ENCODE results near the gene CA5A.
"Not testable (repeated sequence)": the region's sequence is repeated elsewhere in the genome, so short reads cannot be mapped to it uniquely, and the experiment has no call there.

The CA5A gene

DNA sequence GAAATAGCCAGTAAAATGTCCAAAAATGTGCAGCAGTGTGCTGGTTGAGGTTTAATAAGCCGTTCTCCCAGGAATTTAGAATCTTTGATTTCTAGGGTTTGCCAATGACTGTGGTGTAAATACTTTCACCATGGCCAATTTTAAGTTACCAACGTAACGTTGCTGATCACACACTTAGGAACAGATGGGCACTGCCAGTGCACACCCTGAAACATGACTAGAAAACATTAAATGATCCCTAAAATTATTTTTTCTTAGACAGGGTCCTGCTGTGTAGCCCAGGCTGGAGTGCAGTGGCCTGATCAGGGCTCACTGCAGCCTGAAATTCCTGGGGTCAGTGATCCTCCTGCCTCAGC, 3.2 kb downstream of the CA5A start:
- no peak overlapping the region for H3K4me3 ChIP-seq (ENCODE audit: low read depth, low read length)
- TF ChIP-seq CTCF (IDR thresholded peaks at IDR 0.05; ENCODE audit: borderline replicate concordance, insufficient read depth, low read depth, low read length): no peak

DNA sequence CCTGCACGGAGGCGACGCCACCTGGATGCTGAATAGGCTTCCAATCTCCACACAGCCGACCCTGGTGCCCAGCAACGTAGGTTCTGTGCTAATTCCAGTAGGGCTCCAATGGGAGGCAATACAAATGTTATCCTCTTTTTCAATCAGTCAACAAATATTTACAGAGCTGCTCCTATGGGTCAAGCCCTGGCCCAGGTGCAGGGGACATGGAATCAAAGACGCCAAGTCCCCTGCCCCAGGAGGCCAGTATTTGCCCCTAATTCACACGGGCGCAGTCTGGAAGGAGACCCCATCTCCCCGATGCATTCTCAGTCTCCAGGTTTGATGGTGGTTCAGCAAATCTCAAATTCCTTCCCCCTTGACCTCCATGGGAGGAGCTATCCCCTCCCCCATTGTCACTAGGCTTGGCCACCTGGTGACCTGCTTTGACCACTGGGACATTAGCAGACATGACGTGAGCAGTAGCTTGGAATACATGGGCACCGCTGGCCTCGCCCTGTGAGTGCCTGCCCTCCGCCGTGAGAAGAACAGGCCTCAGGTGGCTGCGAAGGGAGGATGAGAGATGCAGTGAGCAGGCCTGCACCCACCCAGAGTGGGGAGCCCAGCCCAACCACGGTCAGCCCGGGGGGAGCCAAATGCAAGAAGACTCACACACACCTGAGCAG, 3.7 kb downstream of the CA5A start:
- H3K4me3 ChIP-seq (ENCODE audit: low read depth, low read length): not testable (repeated sequence)

- TF ChIP-seq CTCF (IDR thresholded peaks at IDR 0.05; ENCODE audit: borderline replicate concordance, insufficient read depth, low read depth, low read length): no peak
- H3K4me3 ChIP-seq (ENCODE audit: low read depth, low read length): no peak overlapping the region
These were observed 4.8 kb downstream of the CA5A start for GRCh38 chr16:87931504-87931903.

GRCh38 chr16:87930456-87930855, 5.9 kb downstream of the CA5A start:
- TF ChIP-seq CTCF (IDR thresholded peaks at IDR 0.05; ENCODE audit: borderline replicate concordance, insufficient read depth, low read depth, low read length): peak; percentile 27; the same call in 1 of the 2 replicates
- H3K4me3 ChIP-seq (ENCODE audit: low read depth, low read length): no peak overlapping the region

GRCh38 chr16:87929986-87930385, 6.3 kb downstream of the CA5A start:
- no peak for TF ChIP-seq CTCF (IDR thresholded peaks at IDR 0.05; ENCODE audit: borderline replicate concordance, insufficient read depth, low read depth, low read length)
- H3K4me3 ChIP-seq (ENCODE audit: low read depth, low read length): no peak overlapping the region

GRCh38 chr16:87927195-87927562, 9.2 kb downstream of the CA5A start:
- TF ChIP-seq CTCF (IDR thresholded peaks at IDR 0.05; ENCODE audit: borderline replicate concordance, insufficient read depth, low read depth, low read length): no peak
- no peak overlapping the region for H3K4me3 ChIP-seq (ENCODE audit: low read depth, low read length)

DNA sequence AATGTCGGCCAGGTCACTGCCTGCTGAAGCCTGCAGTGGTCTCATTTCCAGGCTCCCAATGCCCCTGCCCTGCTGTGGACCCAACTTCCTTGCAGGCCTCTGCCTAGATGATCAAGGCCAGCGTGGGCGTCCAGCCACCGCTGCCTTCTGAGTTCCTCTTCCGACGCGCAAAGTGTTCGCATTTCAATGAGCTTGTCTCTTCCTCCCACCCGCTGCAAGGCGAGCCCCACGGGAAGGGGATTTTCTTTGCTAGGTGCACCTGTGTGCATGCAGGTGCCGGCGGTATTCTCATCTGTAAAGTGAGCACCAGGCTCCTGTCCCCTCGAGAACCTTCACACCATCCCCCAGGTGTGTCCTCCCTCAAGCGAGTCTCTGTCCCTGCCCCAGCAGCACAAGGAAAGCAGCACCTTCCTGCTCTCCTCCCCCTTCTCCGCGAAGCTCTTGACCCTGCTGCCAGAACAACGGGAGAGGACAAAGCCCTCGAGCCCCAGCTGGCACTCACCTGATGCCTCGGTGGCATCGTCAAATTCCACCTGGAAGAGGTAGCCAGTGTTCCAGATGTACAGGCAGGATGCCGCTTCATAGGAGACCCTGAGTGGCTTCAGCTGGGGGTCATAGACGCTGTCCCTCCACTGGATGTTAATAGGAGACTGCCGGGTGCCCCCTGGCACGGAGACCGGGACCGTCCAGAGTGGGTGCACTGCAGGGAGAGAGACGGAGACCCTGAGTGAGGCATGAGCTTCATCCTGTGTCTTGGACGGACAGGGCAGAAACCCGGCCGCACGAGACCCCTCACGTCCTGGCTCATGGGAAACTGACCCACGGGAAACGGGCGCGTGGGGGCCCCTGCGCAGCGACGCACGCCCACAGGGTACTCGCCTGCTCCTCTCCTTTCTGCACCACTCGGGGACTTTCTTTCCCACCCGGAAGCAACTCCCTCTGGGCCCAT, 9.8 kb downstream of the CA5A start:
- H3K4me3 ChIP-seq (ENCODE audit: low read depth, low read length): no peak overlapping the region
- TF ChIP-seq CTCF (IDR thresholded peaks at IDR 0.05; ENCODE audit: borderline replicate concordance, insufficient read depth, low read depth, low read length): no peak

Measured in GM12875 (cell line).